ENCODE measurements around the gene CBR1. TPM values are rescaled to one million over a fixed set of nuclear protein-coding genes. Genes with fewer than 3 reads are reported as not detected.
"Not testable (repeated sequence)": the region's sequence is repeated elsewhere in the genome, so short reads cannot be mapped to it uniquely, and the experiment has no call there.

The CBR1 gene
- total RNA-seq, 1 donor from 2014 or later = 28.5 TPM

DNA sequence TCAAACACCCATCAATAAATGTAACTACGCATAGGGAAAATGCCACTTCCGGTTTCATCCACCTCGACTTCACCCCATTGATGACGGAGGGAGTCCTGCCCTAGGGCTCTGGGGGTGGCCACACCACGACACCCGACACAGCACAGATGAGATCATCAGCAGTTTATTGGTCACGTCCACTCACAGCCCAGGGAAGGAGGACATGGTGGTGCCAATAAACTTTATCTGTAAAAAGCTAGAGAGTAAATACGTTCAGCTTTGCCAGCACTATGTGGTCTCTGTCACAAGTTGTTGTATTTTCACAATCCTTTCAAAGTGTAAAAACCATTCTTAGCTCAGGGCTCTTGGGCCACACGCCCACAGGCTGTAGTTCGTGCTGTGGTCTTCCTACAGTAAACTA is 25.8 kb upstream of the CBR1 start:
- intact Hi-C loops (cut with DNase I) = no loop called here
- DNase-seq (ENCODE audit: missing footprints) (no peak), ATAC-seq (no peak)

- ATAC-seq = no peak
- intact Hi-C loops (cut with DNase I) = no loop called here
- no peak for DNase-seq (ENCODE audit: missing footprints)
Measured at GRCh38 chr21:36045993-36046392, 23.8 kb upstream of the CBR1 start.

GRCh38 chr21:36047139-36047538 is 22.7 kb upstream of the CBR1 start:
- DNase-seq (ENCODE audit: missing footprints) = no peak
- no peak for ATAC-seq
- intact Hi-C loops (cut with DNase I) = no loop called here

GRCh38 chr21:36048357-36048756 is 21.5 kb upstream of the CBR1 start:
- no peak for ATAC-seq
- intact Hi-C loops (cut with DNase I) = no loop called here
- DNase-seq (ENCODE audit: missing footprints) = no peak

- ATAC-seq (no peak), DNase-seq (ENCODE audit: missing footprints) (no peak)
- intact Hi-C loops (cut with DNase I) = no loop called here
Measured at GRCh38 chr21:36052860-36053714, 16.7 kb upstream of the CBR1 start.

DNA sequence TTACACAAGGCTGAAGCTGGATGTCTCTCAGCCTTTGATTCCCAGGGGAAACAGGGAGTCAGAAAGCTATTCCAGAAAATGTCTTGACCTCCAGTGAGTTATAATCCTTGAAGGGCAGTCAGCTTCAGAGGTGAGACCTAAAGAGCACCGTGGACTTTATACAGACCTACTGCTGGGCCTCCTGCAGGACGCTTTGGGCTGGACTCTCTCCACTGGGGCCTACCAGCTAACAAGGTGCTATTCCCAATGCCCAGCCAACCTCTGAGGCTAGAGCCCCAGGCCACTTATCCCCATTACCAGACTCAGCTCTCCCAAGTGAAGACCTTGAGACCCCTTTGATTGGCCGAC is 16.1 kb upstream of the CBR1 start:
- intact Hi-C loops (cut with DNase I) = no loop called here
- no peak for ATAC-seq
- DNase-seq (ENCODE audit: missing footprints) = no peak

- ATAC-seq (no peak), DNase-seq (ENCODE audit: missing footprints) (no peak)
- intact Hi-C loops (cut with DNase I) = no loop called here
Measured at GRCh38 chr21:36055551-36055950, 14.3 kb upstream of the CBR1 start.

GRCh38 chr21:36059823-36060158 is 10.0 kb upstream of the CBR1 start:
- DNase-seq (ENCODE audit: missing footprints) (no peak), ATAC-seq (peak; percentile 30)
- intact Hi-C loops (cut with DNase I) = loop anchor here (5.0 kb wide), 1 partner anchor 53 kb away; no protein-coding TSS in a partner anchor

DNA sequence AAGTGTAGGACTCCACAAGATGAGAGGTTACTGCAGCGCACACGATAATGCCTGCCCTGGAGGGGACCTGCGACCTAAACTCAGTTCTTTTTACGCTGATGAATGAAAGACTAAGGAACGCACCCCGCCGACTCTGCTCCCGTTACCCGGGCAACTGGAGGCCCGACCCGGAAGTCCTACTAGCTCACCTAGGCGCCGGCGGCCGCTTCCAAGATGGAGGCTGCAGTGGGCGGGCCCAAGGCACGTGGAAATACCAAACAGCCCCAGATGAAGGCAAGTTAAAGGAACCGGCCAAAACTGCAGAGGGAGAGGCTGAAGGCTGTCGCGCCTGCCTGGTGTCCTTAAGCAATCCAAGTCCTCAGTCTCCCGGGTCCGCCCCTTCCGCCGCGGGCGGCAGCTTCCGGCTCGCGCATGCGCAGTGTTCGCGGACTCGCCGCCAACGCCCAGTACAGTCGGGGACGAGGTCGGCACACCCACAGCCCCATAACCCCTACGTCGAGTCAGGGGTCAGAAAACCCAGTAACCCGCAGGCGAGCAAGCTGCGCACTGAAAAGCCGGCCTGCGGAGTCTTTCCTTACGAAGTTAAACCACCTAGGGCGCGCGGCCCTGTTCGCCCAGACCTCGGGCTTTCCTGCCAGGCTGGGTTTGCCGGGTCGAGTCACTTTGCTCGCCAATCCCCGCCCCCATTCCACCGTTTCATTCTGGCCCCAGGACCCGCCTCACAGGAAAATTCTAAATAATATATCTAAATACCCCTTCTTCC is 9.5 kb upstream of the CBR1 start, which contains the start of gene SETD4:
TSS of gene SETD4 (minus strand) at position 368 of the 763 bp plus-strand sequence. CDS start 1,638 bp downstream, outside the sequence.
- DNase-seq (ENCODE audit: missing footprints) = peak; percentile 97
- ATAC-seq = peak; percentile 97
- intact Hi-C loops (cut with DNase I) = loop anchor here (5.0 kb wide), 1 partner anchor 52 kb away; no protein-coding TSS in a partner anchor

GRCh38 chr21:36061445-36061844 is 8.4 kb upstream of the CBR1 start:
- DNase-seq (ENCODE audit: missing footprints) (no peak), ATAC-seq (no peak)
- intact Hi-C loops (cut with DNase I) = loop anchor here (5.0 kb wide), 1 partner anchor 51 kb away; no protein-coding TSS in a partner anchor

GRCh38 chr21:36063375-36064084 is 6.3 kb upstream of the CBR1 start:
- DNase-seq (ENCODE audit: missing footprints) = no peak
- intact Hi-C loops (cut with DNase I) = loop anchor here (5.0 kb wide), 1 partner anchor 49 kb away; no protein-coding TSS in a partner anchor
- ATAC-seq = no peak

DNA sequence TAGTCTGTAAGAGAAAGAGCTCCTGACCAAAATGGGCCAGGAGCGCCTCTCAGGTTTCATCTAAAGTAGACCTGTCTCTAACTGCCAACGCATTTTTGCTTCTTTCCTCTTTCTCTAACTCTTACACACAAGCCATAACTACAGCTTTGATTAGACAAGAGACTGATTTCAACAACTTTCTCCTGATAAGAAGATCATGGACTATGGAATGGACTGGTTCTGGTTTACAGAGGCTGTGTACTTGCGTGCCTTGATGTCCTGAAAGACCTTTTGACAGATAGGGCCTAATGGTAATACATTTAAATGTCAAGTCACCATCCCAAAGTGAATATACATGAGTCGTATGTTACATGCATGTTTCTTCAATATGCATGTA is 5.8 kb upstream of the CBR1 start:
- no peak for DNase-seq (ENCODE audit: missing footprints)
- intact Hi-C loops (cut with DNase I) = loop anchor here (5.0 kb wide), 1 partner anchor 48 kb away; no protein-coding TSS in a partner anchor
- ATAC-seq = no peak

DNA sequence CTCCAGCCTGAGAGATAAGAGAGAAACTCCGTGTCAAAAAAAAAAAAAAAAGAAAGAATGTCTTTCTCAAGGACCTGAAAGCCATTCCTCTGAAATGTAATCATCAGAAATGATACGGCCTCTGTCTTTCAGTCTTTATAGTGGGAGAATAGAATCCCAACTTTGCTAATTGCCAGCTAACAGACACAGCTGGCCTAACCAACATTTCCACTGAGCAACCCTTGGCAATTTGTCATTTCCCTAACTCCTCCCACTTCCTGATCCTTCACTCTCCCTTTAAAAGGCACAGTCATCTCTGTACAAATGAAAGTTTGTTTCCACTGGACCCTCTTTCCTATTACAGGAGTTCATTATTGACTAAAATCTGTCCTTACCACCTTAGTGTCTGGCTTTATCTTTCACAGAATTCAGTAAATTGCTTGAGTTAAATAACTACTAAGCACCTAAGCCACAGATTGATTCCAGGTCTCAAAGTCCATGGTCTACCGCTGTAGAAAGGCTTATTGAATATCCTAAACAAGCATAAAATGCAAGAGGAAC is 4.3 kb upstream of the CBR1 start:
- intact Hi-C loops (cut with DNase I) = no loop called here
- ATAC-seq (no peak), DNase-seq (ENCODE audit: missing footprints) (no peak)

DNA sequence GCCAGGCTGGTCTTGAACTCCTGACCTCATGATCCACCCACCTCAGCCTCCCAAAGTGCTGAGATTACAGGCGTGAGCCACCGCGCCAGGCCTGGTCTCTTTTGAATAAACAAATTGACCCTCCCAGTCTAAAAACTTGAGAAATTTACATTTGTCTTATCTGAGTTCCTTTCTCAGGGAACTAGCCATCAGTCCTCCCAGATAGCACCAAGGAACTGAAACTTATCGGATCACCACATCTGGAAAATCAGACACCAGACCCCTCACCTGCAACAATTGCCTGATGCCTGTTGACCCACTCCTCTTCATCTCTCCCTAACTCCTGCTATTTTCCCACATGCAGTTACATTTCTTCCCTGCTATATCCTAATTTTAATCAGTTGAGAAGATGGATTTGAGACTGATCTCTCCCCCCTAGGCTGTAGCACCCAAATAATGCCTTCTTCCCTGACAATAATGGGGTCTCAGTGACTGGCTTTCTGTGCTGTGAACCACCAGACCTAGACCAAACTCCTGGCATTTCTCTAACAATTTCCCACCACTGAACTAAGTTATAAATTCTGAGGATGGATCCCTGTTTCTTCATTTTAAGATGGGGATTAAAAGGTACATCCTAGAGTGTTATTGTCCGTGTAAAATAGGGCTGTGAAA is 951 bp upstream of the CBR1 start:
- intact Hi-C loops (cut with DNase I) = no loop called here

GRCh38 chr21:36070999-36071398 is 1.2 kb downstream of the CBR1 start:
- ATAC-seq (no peak), DNase-seq (ENCODE audit: missing footprints) (no peak)
- intact Hi-C loops (cut with DNase I) = no loop called here

More for the DNA sequence above, 951 bp upstream of the CBR1 start:
- DNase-seq (ENCODE audit: missing footprints) (no peak), ATAC-seq (no peak)

DNA sequence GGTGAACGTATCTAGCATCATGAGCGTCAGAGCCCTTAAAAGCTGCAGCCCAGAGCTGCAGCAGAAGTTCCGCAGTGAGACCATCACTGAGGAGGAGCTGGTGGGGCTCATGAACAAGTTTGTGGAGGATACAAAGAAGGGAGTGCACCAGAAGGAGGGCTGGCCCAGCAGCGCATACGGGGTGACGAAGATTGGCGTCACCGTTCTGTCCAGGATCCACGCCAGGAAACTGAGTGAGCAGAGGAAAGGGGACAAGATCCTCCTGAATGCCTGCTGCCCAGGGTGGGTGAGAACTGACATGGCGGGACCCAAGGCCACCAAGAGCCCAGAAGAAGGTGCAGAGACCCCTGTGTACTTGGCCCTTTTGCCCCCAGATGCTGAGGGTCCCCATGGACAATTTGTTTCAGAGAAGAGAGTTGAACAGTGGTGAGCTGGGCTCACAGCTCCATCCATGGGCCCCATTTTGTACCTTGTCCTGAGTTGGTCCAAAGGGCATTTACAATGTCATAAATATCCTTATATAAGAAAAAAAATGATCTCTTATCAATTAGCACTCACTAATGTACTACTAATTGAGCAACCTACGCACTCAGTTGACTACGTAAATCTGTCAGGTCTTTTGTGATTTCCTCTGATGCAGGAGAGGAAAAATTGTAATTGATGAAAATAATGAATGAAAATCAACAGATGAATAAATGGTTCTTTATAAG is 2.8 kb downstream of the CBR1 start:
- intact Hi-C loops (cut with DNase I) = no loop called here
- ATAC-seq (no peak), DNase-seq (ENCODE audit: missing footprints) (no peak)

- DNase-seq (ENCODE audit: missing footprints) = no peak
- intact Hi-C loops (cut with DNase I) = no loop called here
- no peak for ATAC-seq
Measured at GRCh38 chr21:36073181-36073580, 3.4 kb downstream of the CBR1 start.

DNA sequence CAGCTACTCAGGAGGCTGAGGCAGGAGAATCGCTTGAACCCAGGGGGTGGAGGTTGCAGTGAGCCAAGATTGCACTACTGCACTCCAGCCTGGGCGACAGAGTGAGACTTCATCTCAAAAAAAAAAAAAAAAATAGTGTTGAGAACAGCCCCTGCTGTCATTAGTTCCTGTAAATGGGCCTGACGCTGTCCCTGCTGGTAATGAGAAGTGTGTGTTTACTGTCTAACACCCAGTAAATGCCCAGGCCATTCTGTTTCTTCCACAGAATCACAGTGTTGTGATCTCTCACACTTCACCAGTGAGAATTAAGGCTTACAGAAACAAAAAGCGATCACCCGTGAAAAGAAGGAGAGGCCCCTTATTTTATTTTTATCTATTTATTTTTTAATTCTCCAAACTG is 4.1 kb downstream of the CBR1 start:
- DNase-seq (ENCODE audit: missing footprints); intact Hi-C loops (cut with DNase I); ATAC-seq: not testable (repeated sequence)
